Peyer's patch (tissue), 4 donors: ENCODE measurements around the gene BSPRY. TPM values are rescaled to one million over a fixed set of nuclear protein-coding genes. Genes with fewer than 3 reads are reported as not detected.
"Not testable (repeated sequence)": the region's sequence is repeated elsewhere in the genome, so short reads cannot be mapped to it uniquely, and the experiment has no call there.

Experiments used
- DNase-seq, 3 donors: peaks; one replicate each; pipeline ENCODE4 v3.0.0-alpha.2; 2017 to 2019
- H3K27ac ChIP-seq, 4 donors: fragments of 200-600 bp; sonication (generic); one replicate each; pipeline ENCODE4 v1.5.1; 2016 to 2019
- H3K27me3 ChIP-seq, 2 donors: fragments of 200-600 bp; sonication (generic); one replicate each; pipeline ENCODE4 v1.5.1; 2019
- H3K36me3 ChIP-seq, 3 donors: fragments of 200-600 bp; sonication (generic); one replicate each; pipeline ENCODE4 v1.5.1; 2016 to 2019
- H3K4me1 ChIP-seq, 4 donors: fragments of 200-600 bp; sonication (generic); one replicate each; pipeline ENCODE4 v1.5.1; 2016 to 2019
- H3K4me3 ChIP-seq, 4 donors: fragments of 200-600 bp; sonication (generic); 1 replicate in 3 of 4; 2 replicates in 1 of 4; pipeline ENCODE4 v1.5.1; 2016 to 2019; ENCODE audit warnings: mild to moderate bottlenecking in 1 of 4
- H3K9me3 ChIP-seq, 4 donors: fragments of 200-600 bp; sonication (generic); one replicate each; pipeline ENCODE4 v1.5.1; 2016 to 2019; ENCODE audit warnings: mild to moderate bottlenecking in 1 of 4
- POLR2A ChIP-seq, 2 donors: fragments of 450-650 bp; IDR thresholded peaks; one replicate each; pipeline ENCODE4 v1.5.1; 2017; ENCODE audit warnings: antibody characterized with exemption in 2 of 2, mild to moderate bottlenecking in 2 of 2, moderate library complexity in 2 of 2
- total RNA-seq, 4 donors: library from RNA; depleted of rRNA; stranded (reverse); fragments of >200 nt; gene quantifications; one replicate each; pipeline ENCODE4 v1.1.0, GENCODE V29; 2016
- TF ChIP-seq, protein P1 (sequence below), 6 experiments: fragments of 450-650 bp in 4 of 6; fragments of 200-600 bp in 2 of 6; sonication (generic) in 1 of 6; IDR thresholded peaks; one replicate each; pipeline ENCODE4 v1.5.1; 2017 to 2019; ENCODE audit warnings: antibody characterized with exemption in 6 of 6, mild to moderate bottlenecking in 3 of 6, moderate library complexity in 1 of 6

BSPRY gene
- total RNA-seq, 4 donors from 2014 or later = 11.6 to 20.8 (median 15.8) TPM

DNA sequence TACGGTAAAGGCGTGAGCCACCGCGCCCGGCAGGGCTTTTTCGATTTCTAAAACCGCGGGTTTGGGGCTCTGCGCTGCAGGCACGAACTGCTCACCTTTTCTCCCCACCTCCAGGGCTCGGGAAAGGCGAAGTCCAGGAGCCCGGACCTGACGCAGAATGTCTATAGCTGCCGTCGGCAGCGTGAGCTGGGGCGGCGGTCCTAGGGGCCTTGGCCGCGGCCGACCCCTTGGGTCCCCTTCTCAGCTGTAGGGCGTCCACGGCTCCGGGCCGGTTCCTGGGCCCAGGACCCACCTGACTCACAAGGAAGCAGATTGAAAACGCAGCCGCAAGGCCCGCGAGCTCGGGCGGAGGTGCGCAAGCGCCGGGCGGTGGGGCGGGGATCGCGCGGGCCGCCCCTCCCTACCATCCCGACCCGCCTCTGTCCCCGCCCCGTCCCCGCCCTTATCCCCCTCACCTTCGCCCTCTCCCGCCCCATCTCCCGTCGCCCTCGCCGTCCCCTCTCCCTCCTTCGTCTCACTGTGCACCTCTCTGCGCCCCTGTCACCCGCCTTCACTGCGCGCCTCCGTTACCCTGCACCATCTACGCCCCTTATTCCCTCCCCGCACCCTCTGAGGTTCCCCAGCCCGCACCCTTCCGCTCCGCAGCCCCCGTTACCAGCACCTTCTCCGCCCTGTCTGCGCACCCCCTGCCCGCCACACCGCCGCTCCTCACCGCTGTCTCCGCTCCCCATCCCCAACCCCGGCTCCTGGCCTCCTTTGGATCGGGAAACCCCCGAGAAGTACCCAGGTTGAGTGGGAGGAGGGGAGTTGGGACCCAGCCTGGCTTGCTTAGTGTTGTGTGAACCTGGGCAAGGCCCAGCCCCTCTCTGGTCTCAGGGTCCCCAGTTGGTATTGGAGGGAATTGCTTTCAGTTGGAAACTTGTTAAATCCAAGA is 27.6 kb downstream of the BSPRY start, which contains the start of gene HDHD3:
Gene HDHD3, minus strand, starts transcription at position 353 of the 934 bp plus-strand sequence. CDS start 2,632 bp downstream, outside the sequence.
- Histone ChIP-seq H3K27ac (peak within 1 kb of the TSS; percentile 81 to 98 (median 92)), H3K4me3 (peak within 1 kb of the TSS; percentile 71 to 95 (median 84)), H3K4me1 (peaks cover 0 to 48% (median 4%) of the 10 kb centered on the region in 4 donors), H3K36me3 (peaks cover 0 to 27% (median 0%) of the 10 kb centered on the region in 3 donors), H3K9me3 (no peaks in the 10 kb centered on the region), H3K27me3 (no peaks in the 10 kb centered on the region)
- peak; percentile 94 to 95 for TF ChIP-seq POLR2A (IDR thresholded peaks at IDR 0.05)
- TF ChIP-seq, protein P1, sequence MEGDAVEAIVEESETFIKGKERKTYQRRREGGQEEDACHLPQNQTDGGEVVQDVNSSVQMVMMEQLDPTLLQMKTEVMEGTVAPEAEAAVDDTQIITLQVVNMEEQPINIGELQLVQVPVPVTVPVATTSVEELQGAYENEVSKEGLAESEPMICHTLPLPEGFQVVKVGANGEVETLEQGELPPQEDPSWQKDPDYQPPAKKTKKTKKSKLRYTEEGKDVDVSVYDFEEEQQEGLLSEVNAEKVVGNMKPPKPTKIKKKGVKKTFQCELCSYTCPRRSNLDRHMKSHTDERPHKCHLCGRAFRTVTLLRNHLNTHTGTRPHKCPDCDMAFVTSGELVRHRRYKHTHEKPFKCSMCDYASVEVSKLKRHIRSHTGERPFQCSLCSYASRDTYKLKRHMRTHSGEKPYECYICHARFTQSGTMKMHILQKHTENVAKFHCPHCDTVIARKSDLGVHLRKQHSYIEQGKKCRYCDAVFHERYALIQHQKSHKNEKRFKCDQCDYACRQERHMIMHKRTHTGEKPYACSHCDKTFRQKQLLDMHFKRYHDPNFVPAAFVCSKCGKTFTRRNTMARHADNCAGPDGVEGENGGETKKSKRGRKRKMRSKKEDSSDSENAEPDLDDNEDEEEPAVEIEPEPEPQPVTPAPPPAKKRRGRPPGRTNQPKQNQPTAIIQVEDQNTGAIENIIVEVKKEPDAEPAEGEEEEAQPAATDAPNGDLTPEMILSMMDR (IDR thresholded peaks at IDR 0.05) = no peak
- DNase-seq = peak; percentile 80 to 95 (median 93)

DNA sequence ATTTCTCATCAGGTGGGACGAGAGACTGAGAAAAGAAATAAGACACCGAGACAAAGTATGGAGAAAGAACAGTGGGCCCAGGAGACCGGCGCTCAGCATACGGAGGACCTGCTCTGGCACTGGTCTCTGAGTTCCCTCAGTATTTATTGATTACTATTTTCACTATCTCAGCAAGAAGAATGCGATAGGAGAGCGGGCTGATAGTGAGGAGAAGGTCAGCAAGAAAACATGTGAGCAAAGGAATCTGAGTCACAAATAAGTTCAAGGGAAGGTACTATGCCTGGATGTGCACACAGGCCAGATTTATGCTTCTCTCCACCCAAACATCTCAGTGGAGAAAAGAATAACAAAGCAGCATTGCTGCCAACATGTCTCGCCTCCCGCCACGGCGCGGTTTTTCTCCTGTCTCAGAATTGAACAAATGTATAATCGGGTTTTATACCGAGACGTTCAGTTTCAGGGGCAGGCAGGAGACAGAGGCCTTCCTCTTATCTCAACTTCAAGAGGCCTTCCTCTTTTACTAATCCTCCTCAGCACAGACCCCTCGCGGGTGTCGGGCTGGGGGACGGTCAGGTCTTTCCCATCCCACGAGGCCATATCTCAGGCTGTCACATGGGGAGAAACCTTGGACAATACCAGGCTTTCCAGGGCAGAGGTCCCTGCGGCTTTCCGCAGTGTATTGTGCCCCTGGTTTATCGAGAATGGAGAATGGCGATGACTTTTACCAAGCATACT is 29.9 kb downstream of the BSPRY start:
- not testable (repeated sequence) for H3K4me3 ChIP-seq, H3K27me3 ChIP-seq, DNase-seq, H3K9me3 ChIP-seq
- peak overlapping the region in 2 of 4 donors; percentile 10 to 42 for H3K27ac ChIP-seq
- peaks cover 0 to 38% (median 4%) of the 10 kb centered on the region in 4 donors for H3K4me1 ChIP-seq
- H3K36me3 ChIP-seq = peaks cover 0 to 12% (median 0%) of the 10 kb centered on the region in 3 donors

DNA sequence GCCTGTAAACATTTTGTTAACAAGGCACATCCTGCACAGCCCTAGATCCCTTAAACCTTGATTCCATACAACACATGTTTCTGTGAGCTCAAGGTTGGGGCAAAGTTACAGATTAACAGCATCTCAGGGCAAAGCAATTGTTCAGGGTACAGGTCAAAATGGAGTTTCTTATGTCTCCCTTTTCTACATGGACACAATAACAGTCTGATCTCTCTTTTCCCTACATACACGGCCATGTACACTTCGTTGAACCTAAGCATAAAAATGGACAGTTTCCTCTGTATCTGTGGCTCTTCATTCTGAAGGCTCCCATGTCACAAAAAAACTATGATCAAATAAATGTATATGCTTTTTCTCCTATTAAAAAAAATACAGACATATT is 30.5 kb downstream of the BSPRY start:
- Histone ChIP-seq H3K4me1 (peaks cover 0 to 33% (median 4%) of the 10 kb centered on the region in 4 donors), H3K27ac (peak overlapping the region in 2 of 4 donors; percentile 79 to 89)
- not testable (repeated sequence) for H3K36me3 ChIP-seq, H3K27me3 ChIP-seq, DNase-seq, H3K9me3 ChIP-seq, H3K4me3 ChIP-seq

DNA sequence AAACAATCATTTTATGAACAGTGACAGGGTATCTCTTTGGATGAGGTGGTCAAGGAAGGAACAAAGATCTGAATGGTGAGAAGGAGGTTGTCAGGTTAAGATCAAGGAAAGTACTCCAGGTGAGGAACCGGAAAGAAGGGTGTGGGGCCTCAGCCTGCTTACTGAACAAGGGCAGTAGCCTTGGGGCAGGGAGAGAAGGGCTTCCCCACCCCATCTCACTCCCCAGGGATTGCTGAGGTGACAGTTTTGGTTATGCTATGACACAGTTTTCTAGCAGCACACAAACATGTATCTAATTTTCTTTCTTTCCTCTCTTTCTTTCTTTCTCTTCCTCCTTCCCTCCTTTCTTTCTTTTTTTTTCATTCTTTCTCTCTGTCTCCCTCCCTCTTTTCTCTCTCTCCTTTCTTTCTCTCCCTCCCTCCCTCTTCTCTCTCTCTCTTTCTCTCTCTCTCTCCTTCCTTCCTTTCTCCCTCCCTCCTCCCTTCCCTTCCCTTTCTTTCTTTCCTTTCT is 31.6 kb downstream of the BSPRY start:
- DNase-seq = peak in 2 of 3 donors; percentile 23 to 65
- Histone ChIP-seq H3K9me3 (no peaks in the 10 kb centered on the region), H3K36me3 (no peaks in the 10 kb centered on the region), H3K4me1 (peaks cover 0 to 27% (median 2%) of the 10 kb centered on the region in 4 donors), H3K27me3 (no peaks in the 10 kb centered on the region), H3K4me3 (no peak overlapping the region), H3K27ac (peak overlapping the region in 3 of 4 donors; percentile 35 to 89 (median 79))
- TF ChIP-seq, protein P1 (IDR thresholded peaks at IDR 0.05) = no peak
- no peak for TF ChIP-seq POLR2A (IDR thresholded peaks at IDR 0.05)

DNA sequence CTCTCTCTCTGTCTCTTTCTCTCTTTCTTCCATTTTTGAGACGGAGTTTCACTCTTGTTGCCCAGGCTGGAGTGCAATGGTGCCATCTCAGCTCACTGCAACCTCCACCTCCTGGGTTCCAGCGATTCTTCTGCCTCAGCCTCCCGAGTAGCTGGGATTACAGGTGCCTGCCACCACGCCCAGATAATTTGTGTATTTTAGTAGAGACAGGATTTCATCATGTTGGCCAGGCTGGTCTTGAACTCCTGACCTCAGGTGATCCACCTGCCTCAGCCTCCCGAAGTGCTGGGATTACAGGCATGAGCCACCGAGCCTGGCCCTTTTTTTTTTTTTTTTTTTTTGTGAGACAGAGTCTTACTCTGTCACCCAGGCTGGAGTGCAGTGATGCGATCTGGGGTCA is 32.1 kb downstream of the BSPRY start:
- Histone ChIP-seq H3K4me1 (peaks cover 0 to 31% (median 1%) of the 10 kb centered on the region in 4 donors), H3K27ac (peak overlapping the region in 3 of 4 donors; percentile 65 to 89 (median 79))
- H3K36me3 ChIP-seq, H3K4me3 ChIP-seq, H3K27me3 ChIP-seq, H3K9me3 ChIP-seq, DNase-seq: not testable (repeated sequence)

DNA sequence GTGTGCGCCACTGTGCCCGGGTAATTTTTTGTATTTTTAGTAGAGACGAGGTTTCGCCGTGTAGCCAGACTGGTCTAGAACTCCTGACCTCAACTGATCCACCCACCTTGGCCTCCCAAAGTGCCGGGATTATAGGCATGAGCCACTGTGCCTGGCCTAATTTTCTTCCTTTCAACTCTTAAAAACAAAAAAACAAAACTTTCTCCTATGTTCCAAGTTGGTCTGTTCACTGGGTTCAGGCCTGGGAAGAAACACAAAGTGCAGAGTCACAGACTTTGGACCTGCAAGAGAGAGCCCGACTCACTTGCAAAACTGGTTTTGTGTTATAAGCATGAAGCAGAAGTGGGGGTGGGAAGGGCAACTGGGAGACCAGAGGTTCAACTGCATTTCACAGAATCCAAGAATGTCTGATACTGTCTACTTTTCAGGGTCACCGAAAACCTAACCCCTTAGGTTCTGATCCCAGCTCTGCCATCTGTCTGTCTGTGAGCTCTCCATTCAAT is 32.6 kb downstream of the BSPRY start:
- TF ChIP-seq, protein P1 (IDR thresholded peaks at IDR 0.05) = no peak
- TF ChIP-seq POLR2A (IDR thresholded peaks at IDR 0.05) = no peak
- Histone ChIP-seq H3K4me3 (no peak overlapping the region), H3K27ac (peak overlapping the region in 3 of 4 donors; percentile 65 to 89 (median 79)), H3K36me3 (no peaks in the 10 kb centered on the region), H3K9me3 (no peaks in the 10 kb centered on the region), H3K27me3 (no peaks in the 10 kb centered on the region), H3K4me1 (peaks cover 0 to 36% (median 4%) of the 10 kb centered on the region in 4 donors)
- peak in 1 of 3 donors; percentile 78 for DNase-seq
